Gastrocnemius medialis (tissue), 4 donors: ENCODE results near the gene ATOX1.

Source experiments
- CTCF ChIP-seq, 5 experiments: fragments of 450-650 bp in 3 of 5; fragments of 200-600 bp in 2 of 5; sonication (generic) in 2 of 5; IDR thresholded peaks in 4 of 5; conservative IDR thresholded peaks in 1 of 5; 1 replicate in 4 of 5; 2 replicates in 1 of 5; pipeline ENCODE4 v1.5.1; 2016 to 2019; ENCODE audit warnings: antibody characterized with exemption in 5 of 5, mild to moderate bottlenecking in 3 of 5, moderate library complexity in 3 of 5
- POLR2A ChIP-seq, 2 donors: fragments of 450-650 bp; IDR thresholded peaks; one replicate each; pipeline ENCODE4 v1.6.1; 2017; ENCODE audit warnings: antibody characterized with exemption in 2 of 2, mild to moderate bottlenecking in 2 of 2, moderate library complexity in 2 of 2

DNA sequence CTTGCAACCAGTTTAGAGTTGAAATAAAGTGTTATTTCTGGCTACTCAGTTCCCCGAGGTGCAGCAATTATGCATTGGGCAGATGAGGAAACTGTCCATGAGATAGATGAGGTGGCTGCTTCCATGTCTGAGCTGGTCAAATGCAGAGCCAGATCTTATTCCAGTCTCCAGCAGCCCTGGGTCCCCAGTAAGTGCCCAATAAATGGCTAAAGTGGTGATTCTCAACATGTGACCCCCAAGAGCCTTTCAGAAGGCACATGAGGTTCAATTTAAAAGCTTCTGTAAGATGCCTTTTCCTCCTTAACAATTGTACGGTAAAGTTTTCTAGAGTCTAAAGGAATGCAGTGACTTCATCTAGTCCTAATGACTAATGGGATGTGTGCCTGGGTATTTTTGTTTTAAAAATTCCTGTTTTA is 17.5 kb downstream of the ATOX1 start:
- TF ChIP-seq CTCF (IDR thresholded peaks at IDR 0.05 in 4 of 5, conservative IDR thresholded peaks at IDR 0.05 in 1 of 5) (peak in 2 of 5 experiments; percentile 7 to 32), POLR2A (IDR thresholded peaks at IDR 0.05) (no peak)
